Measurements from ENCODE around the gene MMAB.

MMAB gene

DNA sequence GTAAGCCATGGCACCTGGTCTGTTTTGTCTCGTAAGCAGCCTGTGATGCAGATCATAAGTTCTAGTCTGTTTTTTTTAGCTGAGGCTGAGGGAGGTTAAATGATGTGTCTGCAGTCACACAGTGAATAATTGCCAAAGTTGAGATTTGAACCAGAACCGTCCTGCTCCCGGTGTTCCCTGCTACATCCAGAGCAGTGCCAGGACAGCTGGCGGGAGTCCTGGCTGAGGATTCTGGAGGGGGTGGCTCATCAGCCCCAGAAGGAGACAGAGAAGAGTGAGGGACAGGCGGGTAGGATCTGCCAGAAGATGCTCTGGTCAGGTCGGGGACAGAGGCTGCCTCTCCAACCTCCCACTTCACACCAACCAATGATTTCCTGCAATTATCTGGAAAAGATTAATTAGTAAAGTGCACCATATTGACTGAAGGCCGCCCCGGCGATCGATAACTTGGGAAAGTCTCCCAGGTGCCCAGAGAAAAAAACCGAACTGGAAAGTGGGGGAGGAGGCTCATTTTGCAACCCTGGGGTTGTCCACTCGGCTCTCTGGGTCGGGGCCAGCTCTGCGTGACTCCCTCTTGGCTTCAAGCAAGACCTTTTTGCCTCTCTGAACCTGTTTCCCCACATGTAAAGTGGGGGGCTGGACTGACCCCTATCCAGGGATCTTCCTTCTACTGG lies 42.4 kb upstream of the MMAB start:
- no peak for DNase-seq (ENCODE audit: low spot score)
- TF ChIP-seq CTCF (IDR thresholded peaks at IDR 0.05; ENCODE audit: extremely low read depth, missing control alignments), result no peak

GRCh38 chr12:109613649-109614455 lies 40.5 kb upstream of the MMAB start:
- DNase-seq (ENCODE audit: low spot score), result no peak
- TF ChIP-seq CTCF (IDR thresholded peaks at IDR 0.05; ENCODE audit: extremely low read depth, missing control alignments), result no peak

- DNase-seq (ENCODE audit: low spot score), result no peak
- TF ChIP-seq CTCF (IDR thresholded peaks at IDR 0.05; ENCODE audit: extremely low read depth, missing control alignments), result no peak
Measured at GRCh38 chr12:109612975-109613502, 39.7 kb upstream of the MMAB start.

- TF ChIP-seq CTCF (IDR thresholded peaks at IDR 0.05; ENCODE audit: extremely low read depth, missing control alignments), result no peak
- DNase-seq (ENCODE audit: low spot score), result no peak
Measured at GRCh38 chr12:109612003-109612402, 38.7 kb upstream of the MMAB start.

DNA sequence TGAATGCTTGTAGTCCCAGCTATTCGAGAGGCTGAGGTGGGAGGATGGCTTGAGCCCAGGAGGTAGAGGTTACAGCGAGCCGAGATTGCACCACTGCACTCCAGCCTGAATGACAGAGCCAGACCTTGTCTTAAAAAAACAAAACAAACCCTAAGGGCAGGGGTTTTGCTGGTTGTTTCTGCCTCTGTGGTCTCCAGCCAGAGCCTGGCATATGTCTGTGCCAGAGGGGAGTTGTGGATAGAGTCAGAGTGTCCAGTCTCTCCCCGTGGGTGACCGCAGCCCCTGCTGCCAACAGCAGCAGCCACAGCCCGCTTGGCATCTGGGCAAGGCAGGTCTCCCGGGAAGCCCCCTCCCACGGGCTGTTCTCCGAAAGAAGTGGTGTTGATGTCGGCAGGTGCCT lies 37.9 kb upstream of the MMAB start:
- no peak for DNase-seq (ENCODE audit: low spot score)
- no peak for TF ChIP-seq CTCF (IDR thresholded peaks at IDR 0.05; ENCODE audit: extremely low read depth, missing control alignments)

GRCh38 chr12:109610523-109610922 lies 37.2 kb upstream of the MMAB start:
- no peak for TF ChIP-seq CTCF (IDR thresholded peaks at IDR 0.05; ENCODE audit: extremely low read depth, missing control alignments)
- no peak for DNase-seq (ENCODE audit: low spot score)

DNA sequence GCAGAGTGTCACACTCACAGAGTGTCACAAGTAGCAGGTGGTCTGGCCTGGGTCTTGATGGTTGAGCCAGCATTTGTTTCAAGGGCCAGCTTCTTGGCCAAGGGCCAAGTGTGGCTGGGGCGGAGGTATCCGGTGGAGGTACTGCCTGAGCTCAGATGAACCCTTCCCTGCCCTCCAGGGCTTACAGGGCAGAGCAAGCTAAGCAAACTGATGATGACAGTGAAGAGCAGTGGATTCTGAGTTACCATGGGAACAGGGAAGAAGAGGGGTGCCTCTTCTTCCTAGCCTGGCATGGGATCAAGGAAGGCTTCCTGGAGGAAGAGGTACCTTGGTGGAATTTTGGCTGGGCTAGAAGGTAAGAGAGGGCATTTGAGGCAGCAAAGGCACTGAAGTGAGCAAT lies 36.0 kb upstream of the MMAB start:
- no peak for TF ChIP-seq CTCF (IDR thresholded peaks at IDR 0.05; ENCODE audit: extremely low read depth, missing control alignments)
- DNase-seq (ENCODE audit: low spot score), result no peak
